GM21390 (cell line): Measurements from ENCODE around the gene CARTPT.

ENCODE experiments used
- ATAC-seq: cut with Tn5 transposase; IDR thresholded peaks from one replicate; pipeline ENCODE4 v1.9.1; 2021; ENCODE audit not compliant: unreplicated experiment

The CARTPT gene

DNA sequence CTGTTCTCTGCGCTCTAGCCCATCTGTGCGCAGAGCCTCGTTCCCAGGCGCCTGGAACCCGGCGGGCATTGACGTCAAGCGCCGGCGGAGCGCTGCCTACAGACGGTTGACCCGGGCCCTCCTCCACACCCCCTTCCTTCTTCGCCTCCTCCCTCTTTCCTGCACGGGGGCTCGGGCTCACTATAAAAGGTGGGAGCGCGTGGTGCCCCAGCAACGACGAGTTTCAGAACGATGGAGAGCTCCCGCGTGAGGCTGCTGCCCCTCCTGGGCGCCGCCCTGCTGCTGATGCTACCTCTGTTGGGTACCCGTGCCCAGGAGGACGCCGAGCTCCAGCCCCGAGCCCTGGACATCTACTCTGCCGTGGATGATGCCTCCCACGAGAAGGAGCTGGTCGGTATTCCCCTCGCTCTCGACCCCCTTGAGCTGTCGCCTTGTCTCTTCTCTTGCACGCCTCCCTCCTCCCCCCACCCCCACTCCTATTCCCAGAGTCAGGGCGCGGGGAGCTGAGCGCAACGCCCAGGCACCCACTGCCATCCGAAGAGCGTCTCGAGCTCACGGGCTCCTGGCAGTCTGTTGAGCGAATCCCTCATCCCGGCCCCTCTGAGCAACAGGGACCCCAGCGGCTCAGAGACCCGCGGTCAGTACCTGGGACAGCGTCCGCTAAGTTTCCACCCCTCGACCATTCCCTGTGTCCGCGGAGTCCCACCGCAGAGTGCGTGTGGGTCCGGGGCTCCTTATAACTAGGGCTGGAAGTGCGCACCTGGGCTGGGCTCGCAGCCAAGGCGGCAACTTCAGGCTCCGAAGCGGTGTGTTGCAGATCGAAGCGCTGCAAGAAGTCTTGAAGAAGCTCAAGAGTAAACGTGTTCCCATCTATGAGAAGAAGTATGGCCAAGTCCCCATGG, at the start of gene CARTPT:
Gene CARTPT, plus strand, starts transcription at position 213 of the 902 bp plus-strand sequence. Its CDS starts 19 bp downstream, at position 232.
- ATAC-seq = no peak

DNA sequence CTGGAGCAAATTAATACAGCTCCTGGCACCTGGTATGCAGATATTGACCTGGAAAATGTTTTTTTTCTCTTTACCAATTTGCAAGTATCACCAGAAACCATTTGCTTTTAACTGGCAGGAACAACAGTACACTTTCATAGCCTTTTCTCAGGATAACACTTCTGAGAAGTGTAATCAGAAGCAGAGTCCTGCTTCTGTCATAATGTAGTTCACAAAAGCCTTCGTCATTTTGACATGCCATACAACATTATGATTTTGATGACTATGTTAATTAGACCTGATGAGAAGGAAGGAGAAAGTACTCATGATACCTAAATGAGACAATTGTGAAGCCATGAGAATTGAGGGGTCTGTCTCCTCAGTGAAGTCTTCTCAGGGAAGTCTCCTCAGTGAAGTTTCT, 41.1 kb upstream of the CARTPT start:
- no peak for ATAC-seq

DNA sequence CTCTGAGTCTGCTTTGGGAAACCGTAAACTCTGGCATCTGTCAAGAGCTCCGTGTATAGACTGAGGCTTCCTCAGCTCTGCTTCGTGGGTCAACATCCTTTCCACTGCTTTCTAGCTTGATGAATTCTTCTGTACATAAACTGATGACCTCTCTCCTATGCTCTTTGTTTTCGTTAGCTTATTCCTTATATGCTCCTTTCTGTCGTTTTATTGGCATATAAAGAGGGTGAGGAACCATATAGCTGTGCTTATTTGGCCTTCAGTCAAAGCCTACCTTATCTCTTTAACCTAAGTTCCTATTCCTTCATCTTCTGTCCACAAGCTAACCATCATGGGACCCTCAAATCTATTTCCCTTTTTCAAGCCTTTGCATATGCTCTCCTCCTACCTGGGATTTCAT, 39.4 kb upstream of the CARTPT start:
- no peak for ATAC-seq

DNA sequence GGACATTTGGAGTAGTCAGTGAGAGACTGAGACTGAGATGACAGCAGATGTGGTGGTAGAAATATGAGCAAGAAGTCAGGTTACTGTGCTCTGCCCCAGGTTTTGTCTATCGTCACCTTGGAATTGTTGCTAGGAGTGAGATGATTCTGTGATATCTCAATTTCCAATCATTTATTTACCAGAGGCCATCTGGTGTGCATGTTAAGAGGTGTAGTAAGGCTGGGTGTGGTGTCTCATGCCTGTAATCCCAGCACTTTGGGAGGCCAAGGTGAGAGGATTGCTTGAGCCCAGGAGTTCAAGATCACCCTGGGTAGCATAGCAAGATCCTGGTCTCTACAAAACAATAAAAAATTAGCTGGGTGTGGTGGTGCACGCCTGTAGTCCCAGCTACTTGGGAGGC, 38.6 kb upstream of the CARTPT start:
- no peak for ATAC-seq

DNA sequence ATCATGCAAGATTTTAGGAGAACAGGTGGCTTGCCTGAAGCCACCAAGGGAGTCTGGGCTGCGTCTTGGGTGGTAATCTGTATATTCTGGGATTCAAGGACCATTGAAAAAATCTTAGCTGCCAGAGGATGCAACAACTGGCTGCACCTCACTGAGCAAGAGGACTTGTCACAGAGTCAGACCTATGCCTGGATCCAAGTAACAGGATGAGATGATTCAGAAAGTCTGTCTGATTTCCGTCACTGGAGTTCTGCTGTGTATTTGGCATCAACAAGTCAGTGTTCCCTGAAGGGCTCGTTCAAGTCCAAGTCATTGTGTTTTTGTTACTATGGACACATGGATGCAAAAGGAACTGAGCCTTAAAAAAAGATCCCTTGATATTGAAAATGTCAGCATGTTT, 37.8 kb upstream of the CARTPT start:
- ATAC-seq = no peak

DNA sequence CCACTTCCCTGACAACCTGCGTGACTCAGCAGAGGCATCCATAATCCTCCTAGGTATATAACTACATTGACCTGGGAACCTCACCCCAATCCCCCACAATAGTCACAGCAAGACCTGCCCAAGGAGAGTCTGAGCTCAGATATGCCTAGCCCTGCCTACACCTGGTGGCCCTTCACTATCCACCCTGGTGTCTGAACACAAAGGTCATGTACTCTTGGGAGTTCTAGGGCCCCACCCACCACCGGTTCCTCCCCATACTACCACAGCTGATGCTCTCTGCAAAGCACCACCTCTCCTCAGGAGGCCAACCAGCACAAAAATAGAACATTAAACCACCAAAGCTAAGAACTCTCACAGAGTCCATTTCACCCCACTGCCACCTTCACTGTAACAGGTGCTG, 34.8 kb upstream of the CARTPT start:
- ATAC-seq = no peak

DNA sequence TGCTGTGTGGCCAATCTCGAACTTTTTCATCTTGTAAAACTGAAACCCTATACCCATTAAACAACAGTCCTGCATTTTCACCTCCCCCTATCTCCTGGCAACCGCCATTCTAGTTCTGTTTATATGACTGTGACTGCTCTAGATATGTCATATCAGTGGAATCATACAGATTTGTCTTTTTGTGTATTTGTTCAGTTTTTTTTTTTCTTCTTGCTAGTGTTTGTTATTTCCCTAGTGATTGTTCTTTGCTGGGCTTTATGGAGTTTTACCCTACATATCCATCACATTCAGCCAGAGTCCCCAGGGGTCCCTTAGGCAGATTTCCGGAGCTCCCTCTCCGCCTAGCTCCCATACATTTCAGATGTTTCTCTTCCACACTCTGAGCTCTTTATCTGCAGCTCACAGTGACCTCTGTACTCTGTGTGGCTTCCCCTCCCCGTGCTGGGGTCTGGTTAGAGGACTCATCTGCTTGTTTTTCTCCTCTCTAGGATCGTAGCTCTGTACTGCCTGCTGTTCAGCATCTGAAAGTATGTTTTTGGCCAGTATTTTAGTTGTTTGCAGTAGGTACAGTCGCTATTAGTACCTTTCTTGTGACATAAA, 25.1 kb upstream of the CARTPT start:
- no peak for ATAC-seq

DNA sequence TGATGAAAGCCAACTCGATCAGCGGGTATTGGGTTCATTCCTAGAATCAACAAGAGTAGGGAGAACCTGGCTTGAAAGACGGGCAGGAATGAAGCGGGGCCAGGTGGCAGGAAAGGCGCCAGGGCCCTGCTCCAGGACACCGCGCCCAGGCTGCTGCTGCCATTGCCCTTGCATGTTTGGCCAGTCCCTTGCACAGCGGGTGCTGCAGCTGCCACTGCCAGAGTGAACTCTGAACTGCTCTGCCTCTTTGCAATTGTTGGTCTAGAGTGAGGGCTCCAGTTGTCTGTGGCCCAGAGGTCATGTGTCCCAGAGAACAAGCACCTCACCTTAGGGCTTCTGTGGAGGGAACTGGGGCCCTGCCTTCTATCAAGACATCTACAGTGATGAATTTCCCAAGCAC, 24.0 kb upstream of the CARTPT start:
- ATAC-seq = no peak

DNA sequence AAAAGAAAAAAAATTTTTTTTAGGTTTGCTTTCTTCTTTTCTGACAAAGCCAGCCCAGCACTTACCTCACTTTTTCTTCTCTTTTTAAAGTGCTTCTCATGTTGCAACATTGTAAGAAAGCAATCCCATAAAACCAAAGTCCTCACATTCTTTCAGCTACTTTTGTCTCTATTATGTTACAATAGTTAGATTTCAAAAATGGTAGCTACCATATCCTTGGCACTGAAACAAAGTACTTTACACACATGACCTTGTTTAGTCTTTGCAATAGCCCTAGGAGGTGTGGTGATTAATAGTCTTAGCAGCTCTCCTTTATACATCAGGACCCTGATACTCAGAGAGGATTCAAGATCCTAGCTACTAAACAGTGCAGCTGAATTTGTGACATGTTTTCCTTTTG, 23.5 kb upstream of the CARTPT start:
- ATAC-seq = no peak

DNA sequence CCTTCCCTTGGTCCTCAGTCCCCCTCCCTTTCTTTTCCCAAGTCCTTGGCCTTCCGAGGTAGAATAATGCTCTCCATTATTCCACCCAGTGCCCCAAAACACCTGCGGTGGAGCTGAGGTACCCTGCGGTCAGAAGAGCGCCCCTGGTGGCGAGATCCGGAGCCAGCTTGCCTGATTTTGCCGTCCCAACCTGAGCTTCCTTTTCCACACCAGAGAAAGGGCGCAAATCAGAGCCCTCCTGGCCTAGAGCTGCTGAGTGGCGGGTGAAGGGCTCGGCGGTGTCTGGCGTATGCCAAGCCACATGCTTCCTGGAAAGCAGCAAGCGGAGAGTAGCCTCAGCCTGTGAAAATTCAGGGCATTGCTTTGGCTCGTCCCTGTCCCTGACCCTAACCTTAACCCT, 21.1 kb upstream of the CARTPT start:
- no peak for ATAC-seq

DNA sequence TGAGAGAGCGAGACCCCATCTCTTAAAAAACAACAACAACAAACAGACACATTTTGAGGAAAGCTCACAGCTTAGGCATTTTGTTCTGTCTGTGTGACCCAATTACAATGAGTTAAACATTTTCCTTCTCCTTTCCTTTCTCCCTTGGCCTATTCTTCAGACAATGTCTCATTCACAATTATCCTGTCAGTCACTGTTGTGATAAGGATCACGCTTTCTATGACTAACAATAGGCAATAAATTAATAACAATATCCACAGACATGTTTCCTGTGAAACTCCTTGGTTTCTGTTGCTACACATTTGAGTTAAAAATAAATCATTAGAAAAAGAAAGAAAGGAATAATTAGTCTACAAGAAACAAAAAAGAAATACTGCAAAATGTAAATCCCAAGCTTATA, 19.8 kb upstream of the CARTPT start:
- no peak for ATAC-seq

DNA sequence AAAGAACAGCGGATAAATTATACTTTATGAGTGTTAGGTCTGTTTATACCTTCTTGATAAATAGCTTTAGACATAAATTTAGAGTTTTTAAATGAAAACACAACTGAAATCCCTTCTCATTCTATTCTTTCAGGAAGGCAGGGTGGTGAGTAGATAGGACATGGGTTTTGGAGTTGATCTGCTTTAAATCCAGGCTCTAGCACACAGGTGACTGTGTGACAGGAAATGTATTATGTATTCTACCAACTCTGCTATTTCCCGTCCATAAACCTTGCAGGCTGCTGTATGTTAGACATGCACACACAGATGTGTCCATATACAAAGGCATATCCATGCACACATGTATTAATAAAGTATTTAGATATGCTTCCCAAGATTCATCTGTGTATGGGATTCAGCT, 19.3 kb upstream of the CARTPT start:
- no peak for ATAC-seq

DNA sequence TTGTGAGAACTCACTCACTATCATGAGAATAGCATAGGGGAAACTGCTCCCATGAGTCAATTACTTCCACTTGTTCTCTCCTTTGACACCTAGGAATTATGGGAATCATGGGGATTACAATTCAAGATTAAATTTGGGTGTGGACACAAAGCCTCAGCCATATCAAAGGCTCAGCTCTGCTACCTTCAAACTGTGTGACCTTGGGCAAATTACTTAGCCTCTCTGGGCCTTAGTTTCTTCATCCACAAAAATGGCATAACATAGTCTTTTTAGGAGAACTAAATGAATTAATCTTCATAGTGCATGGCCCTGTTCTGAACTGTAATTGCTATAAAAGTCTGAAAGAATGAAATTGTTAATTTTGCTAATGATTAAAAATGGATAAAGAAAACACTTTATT, 18.3 kb upstream of the CARTPT start:
- no peak for ATAC-seq

DNA sequence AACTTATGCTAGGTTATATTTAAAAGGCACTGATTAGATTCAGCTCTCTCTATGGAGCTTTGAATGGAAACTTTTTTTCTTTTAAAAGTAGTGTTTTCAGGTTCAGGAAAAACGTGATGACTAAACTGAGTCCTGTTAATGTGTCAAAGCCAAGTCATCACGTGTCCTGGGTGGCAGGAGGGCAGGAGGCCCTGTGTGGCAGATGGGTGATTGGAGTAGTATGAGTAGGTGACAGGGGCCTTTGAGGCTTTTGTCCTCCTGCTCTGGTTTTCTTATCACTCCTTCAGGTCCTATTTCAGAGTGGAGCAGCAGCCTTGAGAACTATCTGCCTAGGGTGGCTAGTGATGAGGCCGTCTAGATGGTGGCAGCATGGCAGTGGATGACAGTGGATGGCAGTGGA, 17.7 kb upstream of the CARTPT start:
- ATAC-seq = no peak

DNA sequence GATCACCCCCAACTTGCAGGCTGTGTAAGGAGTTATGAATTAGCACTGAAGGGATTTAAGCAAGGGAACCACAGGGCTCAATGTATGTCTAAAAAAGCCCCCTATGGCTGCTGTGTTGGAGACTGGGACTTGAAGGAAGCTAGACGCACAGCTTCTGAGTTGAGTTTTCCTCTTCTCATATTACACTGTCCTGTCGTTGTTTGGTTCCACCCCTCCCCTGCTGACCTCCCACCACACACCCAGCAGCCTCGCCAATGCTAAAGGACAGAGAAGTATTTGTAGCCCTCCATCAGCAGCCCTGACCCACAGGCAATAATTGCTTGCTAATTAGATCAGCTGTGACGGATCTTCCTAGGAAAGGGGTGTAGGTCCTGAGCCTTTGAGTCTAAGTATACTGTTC, 15.1 kb upstream of the CARTPT start:
- no peak for ATAC-seq

DNA sequence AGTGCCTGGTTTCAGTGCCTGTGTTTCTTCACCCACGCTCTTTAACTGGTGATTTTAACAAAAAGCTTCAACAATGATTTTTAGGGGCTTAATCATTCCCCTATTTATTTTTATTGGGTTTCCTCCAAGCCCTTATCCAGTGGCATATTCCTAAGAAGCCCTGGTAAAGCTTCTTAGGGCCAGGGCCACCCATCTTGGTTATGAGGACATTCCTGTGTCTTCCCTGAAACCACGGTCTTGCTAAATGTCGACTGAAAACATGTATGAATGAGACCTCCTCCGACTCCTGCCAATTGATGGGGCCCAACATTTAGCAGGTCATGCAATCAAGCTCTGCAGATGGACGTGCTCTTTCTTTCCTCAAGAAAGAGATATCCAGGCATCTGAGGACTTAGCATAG, 13.7 kb upstream of the CARTPT start:
- ATAC-seq = no peak

DNA sequence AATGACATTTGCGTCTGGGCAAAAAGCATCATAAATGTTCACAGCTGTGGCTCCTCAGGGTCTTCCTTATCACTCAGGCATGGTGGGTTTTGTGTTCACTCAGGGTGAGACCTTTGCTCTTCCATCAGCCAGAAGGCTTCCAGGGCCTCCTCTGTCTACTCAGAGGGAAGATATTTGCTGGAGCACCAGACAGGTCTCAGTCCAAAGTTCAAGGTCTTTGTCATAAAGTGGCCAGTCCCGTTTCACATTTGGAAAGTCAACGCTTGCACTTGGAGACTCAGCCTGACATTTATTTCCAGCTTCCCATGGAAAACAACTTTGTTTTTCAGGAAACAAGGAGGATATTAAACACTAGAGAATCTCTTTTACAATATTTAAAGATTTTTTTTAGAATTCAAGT, 12.2 kb upstream of the CARTPT start:
- ATAC-seq = no peak

DNA sequence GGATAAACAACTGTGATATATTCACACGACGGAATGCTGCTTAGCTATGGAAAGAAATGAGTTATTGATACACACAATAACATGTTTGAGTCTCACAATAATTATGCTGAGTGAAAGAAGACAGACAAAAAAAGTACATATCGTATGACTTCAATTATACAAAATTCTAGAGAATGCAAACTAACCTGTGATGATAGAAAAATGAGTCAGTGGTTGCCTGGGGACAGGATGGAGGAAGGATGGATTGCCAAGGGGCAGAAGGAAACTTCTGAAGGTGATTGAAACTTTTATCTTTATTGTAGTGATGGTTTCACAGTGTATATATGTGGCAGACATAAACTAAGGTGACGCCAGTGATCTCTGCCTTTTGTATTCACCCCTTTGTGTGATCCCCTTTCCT, 7.5 kb upstream of the CARTPT start:
- no peak for ATAC-seq

DNA sequence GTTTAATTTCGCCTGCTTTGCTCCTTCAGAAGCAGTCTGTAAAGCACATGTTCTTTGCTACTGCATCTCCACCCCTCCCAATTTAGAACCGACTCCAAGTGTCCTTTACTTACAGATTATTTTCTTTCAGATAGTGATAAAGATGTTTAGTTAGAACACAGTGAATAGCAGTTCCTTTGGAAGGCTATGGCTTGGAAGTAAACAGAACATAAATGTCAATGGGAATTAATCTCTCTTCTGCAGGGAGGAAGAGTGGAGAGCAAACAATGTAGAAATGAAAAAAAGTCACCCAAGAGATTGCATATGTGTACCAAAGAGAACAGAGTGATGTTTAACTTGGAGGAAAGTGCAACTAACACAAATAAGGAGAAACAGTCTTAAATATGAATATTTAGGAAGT, 4.2 kb upstream of the CARTPT start:
- no peak for ATAC-seq

DNA sequence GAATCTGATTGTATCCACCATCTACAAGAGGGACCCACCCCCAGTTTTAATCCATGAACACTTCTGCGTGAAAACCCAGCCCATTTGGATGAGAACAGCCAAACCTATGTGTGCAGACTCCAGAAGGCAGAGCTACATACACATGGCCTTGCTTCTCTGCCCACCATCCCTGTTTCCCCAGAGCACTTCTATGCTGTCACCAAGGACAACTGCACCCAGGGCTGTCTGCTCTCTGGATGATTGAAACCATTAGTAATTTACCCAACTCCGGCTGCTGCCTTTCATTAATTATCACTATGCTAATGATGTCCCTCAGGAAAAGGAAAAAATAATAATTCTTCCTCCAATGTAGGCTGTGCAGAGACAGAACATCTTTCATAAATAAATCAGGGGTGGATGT, 8.9 kb downstream of the CARTPT start:
- ATAC-seq = no peak

DNA sequence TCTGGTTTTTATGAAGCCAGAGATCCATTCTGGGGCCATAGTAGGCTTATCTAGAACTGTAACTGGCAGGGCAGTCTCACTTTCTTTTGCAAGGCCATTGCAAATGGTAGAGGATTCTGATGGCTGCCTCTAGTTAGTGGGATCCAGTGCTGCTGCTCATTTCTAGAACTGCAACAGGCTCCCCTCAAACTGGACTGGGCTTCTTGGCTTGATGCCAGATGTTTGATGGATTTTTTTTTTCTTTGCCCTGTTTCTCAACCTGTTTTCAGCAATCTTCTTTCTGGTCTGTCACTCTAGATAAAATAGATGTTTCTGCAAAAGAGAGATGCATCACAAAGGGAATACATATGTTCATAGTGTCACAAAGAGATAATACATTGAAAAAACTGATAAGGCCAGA, 11.9 kb downstream of the CARTPT start:
- ATAC-seq = no peak

DNA sequence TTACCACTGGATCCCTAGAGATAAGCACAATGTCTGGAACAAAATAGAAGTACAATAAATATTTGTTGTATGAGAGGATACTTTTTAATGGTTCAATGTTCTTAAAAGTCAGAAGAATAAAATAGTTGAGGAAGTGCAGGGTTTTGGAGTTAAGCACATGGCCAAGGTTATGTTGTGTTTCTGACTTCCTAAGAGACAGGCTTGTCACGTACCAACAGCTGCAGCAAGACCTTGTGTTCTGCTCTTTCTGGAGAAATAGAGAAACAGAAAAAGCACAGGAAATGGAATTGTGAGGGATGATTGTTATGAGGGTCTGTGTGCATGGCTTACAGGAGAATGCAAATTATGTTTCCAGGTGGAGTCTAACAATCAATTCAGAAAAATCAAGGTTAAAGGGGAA, 12.9 kb downstream of the CARTPT start:
- no peak for ATAC-seq

DNA sequence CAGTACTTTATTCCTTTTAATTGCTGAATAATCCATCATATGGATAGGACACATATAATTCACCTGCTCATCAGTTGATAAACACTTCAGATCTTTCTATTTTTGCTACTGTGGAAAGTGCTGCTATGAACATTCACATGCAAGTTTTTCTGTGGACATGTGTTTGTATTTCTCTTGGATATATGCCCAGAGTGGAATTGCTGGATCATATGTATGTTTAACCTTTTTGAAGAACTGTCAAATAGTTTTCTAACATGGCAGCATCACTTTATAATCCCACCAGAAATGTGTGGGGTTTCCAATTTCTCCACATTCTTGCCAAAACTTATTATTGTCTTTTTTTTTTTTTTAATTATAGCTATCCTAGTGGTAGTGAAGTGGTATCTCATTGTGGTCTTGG, 15.1 kb downstream of the CARTPT start:
- no peak for ATAC-seq
